NCI-H446 (cell line): ENCODE results near the gene FGFRL1.
A peak's percentile ranks its signal among the peaks of the same experiment; 100 is the strongest.

ENCODE experiments used
- DNase-seq, 2 experiments: peaks; one replicate each; lab custom pipeline; 2025; lab: John Stamatoyannopoulos, UW

FGFRL1 gene

GRCh38 chr4:1011022-1011665 lies at the start of gene FGFRL1:
Gene FGFRL1, plus strand, starts transcription at chr4:1011626. Its CDS starts 860 bp downstream, at chr4:1012486.
- peak in 1 of 2 experiments; percentile 67 for DNase-seq

GRCh38 chr4:962231-963208 lies 48.9 kb upstream of the FGFRL1 start:
- no peak for DNase-seq

- DNase-seq, result no peak
Observed at GRCh38 chr4:963276-964225, 47.9 kb upstream of the FGFRL1 start.

GRCh38 chr4:964346-965025 lies 46.9 kb upstream of the FGFRL1 start:
- DNase-seq, result no peak

GRCh38 chr4:965048-965765 lies 46.2 kb upstream of the FGFRL1 start:
- DNase-seq, result no peak

GRCh38 chr4:965766-966134 lies 45.7 kb upstream of the FGFRL1 start:
- DNase-seq, result no peak

GRCh38 chr4:966266-967112 lies 44.9 kb upstream of the FGFRL1 start:
- no peak for DNase-seq

- DNase-seq, result no peak
Observed at GRCh38 chr4:967113-968104, 44.0 kb upstream of the FGFRL1 start.

GRCh38 chr4:968221-968620 lies 43.2 kb upstream of the FGFRL1 start:
- DNase-seq, result no peak

GRCh38 chr4:968621-969394 lies 42.6 kb upstream of the FGFRL1 start:
- DNase-seq, result no peak

GRCh38 chr4:970046-970745 lies 41.2 kb upstream of the FGFRL1 start:
- DNase-seq, result no peak

- DNase-seq, result no peak
Observed at GRCh38 chr4:970854-971520, 40.4 kb upstream of the FGFRL1 start.

GRCh38 chr4:971666-972500 lies 39.5 kb upstream of the FGFRL1 start:
- no peak for DNase-seq

- peak in 1 of 2 experiments; percentile 29 for DNase-seq
Observed at GRCh38 chr4:972651-973424, 38.6 kb upstream of the FGFRL1 start.
